ENCODE data around the gene NIT1. TPM values are rescaled to one million over a fixed set of nuclear protein-coding genes. Genes with fewer than 3 reads are reported as not detected.
A peak's percentile ranks its signal among the peaks of the same experiment; 100 is the strongest.

The NIT1 gene
- total and polyA plus RNA-seq, 9 of the 15 experiments (the other 6 are each of a cell fraction or from before 2014, with no cell fraction given), result 18.4 to 76.0 (median 33.7) TPM

DNA sequence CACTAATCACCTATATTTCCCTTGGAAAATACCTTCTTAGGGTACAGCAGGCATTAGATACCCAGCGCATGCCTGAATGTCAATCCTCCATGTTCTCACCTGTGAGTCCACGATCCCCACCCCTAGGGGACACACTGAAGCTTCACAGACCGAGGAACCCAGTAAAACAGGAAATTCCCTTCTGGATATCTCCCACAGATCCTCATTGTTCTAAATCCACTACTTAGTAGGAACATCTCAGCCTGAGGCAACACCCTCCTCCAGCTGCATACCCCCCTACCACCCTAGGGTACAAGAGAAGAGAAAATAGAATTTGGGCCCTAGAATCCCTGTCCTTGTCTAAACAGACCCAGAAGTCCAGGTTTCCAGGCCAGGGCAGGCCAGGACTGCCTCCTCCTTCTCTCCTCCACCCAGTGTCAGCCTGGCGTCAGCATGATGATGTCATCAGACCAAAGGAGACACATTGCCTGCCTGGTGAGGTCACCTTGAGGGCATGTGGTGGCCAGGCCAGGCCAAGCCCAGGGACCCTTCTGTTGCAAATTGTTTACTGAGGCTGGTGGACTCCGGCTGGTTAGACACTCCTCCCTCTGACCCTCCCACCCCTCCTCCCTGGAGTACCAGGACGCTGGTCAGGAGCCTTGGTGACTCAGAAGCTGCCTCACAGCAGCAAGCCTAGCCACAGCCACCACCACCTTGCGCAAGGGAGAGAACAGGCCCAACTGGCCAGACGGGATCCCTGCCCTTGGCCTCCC, 34.7 kb upstream of the NIT1 start (continued):
- no peak for TF ChIP-seq KAT2B (IDR thresholded peaks at IDR 0.05; ENCODE audit: low read depth, low read length)
- TF ChIP-seq NFRKB (IDR thresholded peaks at IDR 0.05; ENCODE audit: low read depth), result no peak
- TF ChIP-seq PRPF4 (IDR thresholded peaks at IDR 0.05; ENCODE audit: insufficient read depth, low read depth, low read length, poor library complexity, severe bottlenecking), result no peak
- no peak for TF ChIP-seq PHF20 (IDR thresholded peaks at IDR 0.05; ENCODE audit: partially characterized antibody)
- no peak for TF ChIP-seq HMGN3 (IDR thresholded peaks at IDR 0.05; ENCODE audit: borderline replicate concordance, extremely low read depth, insufficient read length, low read depth, low read length)
- TF ChIP-seq, protein P1, sequence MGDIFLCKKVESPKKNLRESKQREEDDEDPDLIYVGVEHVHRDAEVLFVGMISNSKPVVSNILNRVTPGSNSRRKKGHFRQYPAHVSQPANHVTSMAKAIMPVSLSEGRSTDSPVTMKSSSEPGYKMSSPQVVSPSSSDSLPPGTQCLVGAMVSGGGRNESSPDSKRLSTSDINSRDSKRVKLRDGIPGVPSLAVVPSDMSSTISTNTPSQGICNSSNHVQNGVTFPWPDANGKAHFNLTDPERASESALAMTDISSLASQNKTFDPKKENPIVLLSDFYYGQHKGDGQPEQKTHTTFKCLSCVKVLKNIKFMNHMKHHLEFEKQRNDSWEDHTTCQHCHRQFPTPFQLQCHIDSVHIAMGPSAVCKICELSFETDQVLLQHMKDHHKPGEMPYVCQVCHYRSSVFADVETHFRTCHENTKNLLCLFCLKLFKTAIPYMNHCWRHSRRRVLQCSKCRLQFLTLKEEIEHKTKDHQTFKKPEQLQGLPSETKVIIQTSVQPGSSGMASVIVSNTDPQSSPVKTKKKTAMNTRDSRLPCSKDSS (IDR thresholded peaks at IDR 0.05; ENCODE audit: low read depth, partially characterized antibody), result no peak
- no peak for TF ChIP-seq MBD2 (IDR thresholded peaks at IDR 0.05; ENCODE audit: borderline replicate concordance, low read depth)
- TF ChIP-seq ZNF263 (CRISPR knock-in tag; IDR thresholded peaks at IDR 0.05; ENCODE audit: borderline replicate concordance), result peak; percentile 98
- TF ChIP-seq PCBP2 (IDR thresholded peaks at IDR 0.05; ENCODE audit: low read depth, low read length, poor library complexity, severe bottlenecking), result no peak
- TF ChIP-seq RB1 (IDR thresholded peaks at IDR 0.05; ENCODE audit: low read depth), result no peak
- no peak for TF ChIP-seq ZNF239 (CRISPR knock-in tag; IDR thresholded peaks at IDR 0.05)
- peak; percentile 36; the same call in 1 of the 2 replicates for TF ChIP-seq POLR2G (IDR thresholded peaks at IDR 0.05; ENCODE audit: low read depth, low read length)
- TF ChIP-seq TAF1 (IDR thresholded peaks at IDR 0.05; ENCODE audit: control insufficient read depth, extremely low read depth, insufficient read depth, low read length, severe bottlenecking), result no peak
- TF ChIP-seq, protein P2, sequence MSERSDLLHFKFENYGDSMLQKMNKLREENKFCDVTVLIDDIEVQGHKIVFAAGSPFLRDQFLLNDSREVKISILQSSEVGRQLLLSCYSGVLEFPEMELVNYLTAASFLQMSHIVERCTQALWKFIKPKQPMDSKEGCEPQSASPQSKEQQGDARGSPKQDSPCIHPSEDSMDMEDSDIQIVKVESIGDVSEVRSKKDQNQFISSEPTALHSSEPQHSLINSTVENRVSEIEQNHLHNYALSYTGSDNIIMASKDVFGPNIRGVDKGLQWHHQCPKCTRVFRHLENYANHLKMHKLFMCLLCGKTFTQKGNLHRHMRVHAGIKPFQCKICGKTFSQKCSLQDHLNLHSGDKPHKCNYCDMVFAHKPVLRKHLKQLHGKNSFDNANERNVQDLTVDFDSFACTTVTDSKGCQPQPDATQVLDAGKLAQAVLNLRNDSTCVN (CRISPR knock-in tag; IDR thresholded peaks at IDR 0.05), result no peak
- no peak for TF ChIP-seq EZH2 (IDR thresholded peaks at IDR 0.05; ENCODE audit: borderline replicate concordance, low read depth, low read length)
- no peak for TF ChIP-seq C11orf30 (IDR thresholded peaks at IDR 0.05; ENCODE audit: low read depth)
- TF ChIP-seq, protein P3, sequence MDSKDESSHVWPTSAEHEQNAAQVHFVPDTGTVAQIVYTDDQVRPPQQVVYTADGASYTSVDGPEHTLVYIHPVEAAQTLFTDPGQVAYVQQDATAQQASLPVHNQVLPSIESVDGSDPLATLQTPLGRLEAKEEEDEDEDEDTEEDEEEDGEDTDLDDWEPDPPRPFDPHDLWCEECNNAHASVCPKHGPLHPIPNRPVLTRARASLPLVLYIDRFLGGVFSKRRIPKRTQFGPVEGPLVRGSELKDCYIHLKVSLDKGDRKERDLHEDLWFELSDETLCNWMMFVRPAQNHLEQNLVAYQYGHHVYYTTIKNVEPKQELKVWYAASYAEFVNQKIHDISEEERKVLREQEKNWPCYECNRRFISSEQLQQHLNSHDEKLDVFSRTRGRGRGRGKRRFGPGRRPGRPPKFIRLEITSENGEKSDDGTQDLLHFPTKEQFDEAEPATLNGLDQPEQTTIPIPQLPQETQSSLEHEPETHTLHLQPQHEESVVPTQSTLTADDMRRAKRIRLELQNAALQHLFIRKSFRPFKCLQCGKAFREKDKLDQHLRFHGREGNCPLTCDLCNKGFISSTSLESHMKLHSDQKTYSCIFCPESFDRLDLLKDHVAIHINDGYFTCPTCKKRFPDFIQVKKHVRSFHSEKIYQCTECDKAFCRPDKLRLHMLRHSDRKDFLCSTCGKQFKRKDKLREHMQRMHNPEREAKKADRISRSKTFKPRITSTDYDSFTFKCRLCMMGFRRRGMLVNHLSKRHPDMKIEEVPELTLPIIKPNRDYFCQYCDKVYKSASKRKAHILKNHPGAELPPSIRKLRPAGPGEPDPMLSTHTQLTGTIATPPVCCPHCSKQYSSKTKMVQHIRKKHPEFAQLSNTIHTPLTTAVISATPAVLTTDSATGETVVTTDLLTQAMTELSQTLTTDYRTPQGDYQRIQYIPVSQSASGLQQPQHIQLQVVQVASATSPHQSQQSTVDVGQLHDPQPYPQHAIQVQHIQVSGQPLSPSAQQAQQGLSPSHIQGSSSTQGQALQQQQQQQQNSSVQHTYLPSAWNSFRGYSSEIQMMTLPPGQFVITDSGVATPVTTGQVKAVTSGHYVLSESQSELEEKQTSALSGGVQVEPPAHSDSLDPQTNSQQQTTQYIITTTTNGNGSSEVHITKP (IDR thresholded peaks at IDR 0.05; ENCODE audit: partially characterized antibody), result no peak
- TF ChIP-seq ZNF124 (CRISPR knock-in tag; IDR thresholded peaks at IDR 0.05), result no peak
- no peak for TF ChIP-seq ZKSCAN3 (CRISPR knock-in tag; IDR thresholded peaks at IDR 0.05)
- TF ChIP-seq ZBTB2 (IDR thresholded peaks at IDR 0.05), result no peak

Measured in K562 (cell line).